ENCODE results near the gene PCDHGC4.
A peak's percentile ranks its signal among the peaks of the same experiment; 100 is the strongest.

Gene PCDHGC4

DNA sequence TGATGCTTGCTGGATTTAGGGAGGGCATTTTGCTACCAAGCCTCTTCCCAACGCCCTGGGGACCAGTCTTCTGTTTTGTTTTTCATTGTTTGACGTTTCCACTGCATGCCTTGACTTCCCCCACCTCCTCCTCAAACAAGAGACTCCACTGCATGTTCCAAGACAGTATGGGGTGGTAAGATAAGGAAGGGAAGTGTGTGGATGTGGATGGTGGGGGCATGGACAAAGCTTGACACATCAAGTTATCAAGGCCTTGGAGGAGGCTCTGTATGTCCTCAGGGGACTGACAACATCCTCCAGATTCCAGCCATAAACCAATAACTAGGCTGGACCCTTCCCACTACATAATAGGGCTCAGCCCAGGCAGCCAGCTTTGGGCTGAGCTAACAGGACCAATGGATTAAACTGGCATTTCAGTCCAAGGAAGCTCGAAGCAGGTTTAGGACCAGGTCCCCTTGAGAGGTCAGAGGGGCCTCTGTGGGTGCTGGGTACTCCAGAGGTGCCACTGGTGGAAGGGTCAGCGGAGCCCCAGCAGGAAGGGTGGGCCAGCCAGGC, 27.0 kb downstream of the PCDHGC4 start:
- no peak overlapping the region for H3K4me3 ChIP-seq (replicated peaks; ENCODE audit: low read depth, low read length)
- DNase-seq (ENCODE audit: extremely low read depth, low read depth) = no peak
- TF ChIP-seq, protein P1, sequence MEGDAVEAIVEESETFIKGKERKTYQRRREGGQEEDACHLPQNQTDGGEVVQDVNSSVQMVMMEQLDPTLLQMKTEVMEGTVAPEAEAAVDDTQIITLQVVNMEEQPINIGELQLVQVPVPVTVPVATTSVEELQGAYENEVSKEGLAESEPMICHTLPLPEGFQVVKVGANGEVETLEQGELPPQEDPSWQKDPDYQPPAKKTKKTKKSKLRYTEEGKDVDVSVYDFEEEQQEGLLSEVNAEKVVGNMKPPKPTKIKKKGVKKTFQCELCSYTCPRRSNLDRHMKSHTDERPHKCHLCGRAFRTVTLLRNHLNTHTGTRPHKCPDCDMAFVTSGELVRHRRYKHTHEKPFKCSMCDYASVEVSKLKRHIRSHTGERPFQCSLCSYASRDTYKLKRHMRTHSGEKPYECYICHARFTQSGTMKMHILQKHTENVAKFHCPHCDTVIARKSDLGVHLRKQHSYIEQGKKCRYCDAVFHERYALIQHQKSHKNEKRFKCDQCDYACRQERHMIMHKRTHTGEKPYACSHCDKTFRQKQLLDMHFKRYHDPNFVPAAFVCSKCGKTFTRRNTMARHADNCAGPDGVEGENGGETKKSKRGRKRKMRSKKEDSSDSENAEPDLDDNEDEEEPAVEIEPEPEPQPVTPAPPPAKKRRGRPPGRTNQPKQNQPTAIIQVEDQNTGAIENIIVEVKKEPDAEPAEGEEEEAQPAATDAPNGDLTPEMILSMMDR (IDR thresholded peaks at IDR 0.05; ENCODE audit: low read depth, low read length, missing control alignments) = no peak

- DNase-seq (ENCODE audit: extremely low read depth, low read depth) = peak; percentile 52
- TF ChIP-seq, protein P1 (IDR thresholded peaks at IDR 0.05; ENCODE audit: low read depth, low read length, missing control alignments) = peak; percentile 82
- peak overlapping the region; percentile 42 for H3K4me3 ChIP-seq (replicated peaks; ENCODE audit: low read depth, low read length)
Observed at GRCh38 chr5:141512390-141512910, 27.6 kb downstream of the PCDHGC4 start.

DNA sequence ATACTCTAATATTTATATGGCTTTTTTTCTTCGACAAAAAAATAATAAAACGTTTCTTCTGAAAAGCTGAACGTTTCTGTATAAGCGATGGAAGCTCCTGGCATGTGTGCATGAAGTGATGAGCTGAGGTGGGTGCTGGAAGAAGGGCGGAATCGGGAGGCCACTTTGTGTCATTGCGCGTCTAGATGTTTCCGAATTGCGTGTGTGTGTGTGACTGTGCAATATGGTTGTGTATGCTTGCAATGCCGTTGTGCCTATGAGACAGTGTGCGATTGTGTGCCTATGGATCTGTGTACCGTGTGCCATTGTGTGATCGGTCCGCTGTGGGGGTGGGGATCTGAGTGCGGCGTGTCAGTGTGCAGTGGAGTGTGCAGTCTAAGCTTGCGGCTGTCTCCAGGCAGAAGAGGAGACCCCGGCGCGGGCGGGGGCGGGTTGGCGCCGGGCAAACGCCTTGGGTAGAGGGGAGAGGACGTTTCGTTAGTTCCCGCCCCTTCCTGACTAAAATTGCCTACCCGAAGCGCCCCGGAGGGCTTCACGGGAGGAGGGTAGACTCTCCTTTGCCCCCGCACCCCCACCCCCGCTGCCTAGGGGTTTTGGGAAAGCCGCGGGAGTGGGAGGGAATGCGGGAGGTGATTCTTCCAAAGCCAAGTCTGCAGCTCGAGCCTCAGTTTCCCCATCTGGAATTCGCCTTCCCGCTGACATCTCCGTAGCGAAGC, 28.2 kb downstream of the PCDHGC4 start:
- TF ChIP-seq, protein P1 (IDR thresholded peaks at IDR 0.05; ENCODE audit: low read depth, low read length, missing control alignments) = no peak
- DNase-seq (ENCODE audit: extremely low read depth, low read depth) = no peak
- H3K4me3 ChIP-seq (replicated peaks; ENCODE audit: low read depth, low read length) = peak overlapping the region; percentile 42

DNA sequence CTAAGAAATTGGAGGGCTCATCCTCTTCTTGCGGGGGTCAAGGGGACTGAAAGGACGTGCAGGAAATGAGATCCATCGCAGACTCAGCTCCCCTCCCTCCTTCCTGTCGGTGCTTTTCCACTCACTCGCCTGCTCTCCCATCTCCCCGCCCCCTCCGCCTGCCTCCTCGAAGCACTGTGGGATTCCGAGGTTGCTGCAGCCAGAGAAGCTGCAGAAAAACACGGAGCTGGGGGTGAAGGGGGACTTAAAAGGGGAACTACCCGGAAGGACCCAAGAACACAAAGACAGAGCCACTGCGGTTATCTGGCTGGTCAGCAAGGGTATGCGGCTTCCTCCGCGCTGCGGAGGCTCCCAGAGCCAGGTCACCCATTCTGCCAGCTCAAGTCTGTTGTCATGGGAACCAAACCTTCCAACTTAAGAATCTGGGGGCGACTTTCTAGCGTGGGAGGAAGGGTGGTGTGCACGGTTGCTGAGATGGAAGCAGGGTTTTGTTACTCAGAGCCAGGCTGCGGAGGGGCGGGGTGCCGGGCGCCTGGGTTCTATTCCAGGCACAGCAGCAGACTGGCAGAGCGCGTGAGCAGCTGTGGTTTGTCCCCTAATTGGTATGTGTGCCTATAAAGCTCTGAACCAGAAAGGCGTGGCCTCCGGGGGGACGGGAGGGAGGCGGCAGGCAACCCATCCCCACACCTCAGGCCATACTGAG, 28.9 kb downstream of the PCDHGC4 start:
- TF ChIP-seq, protein P1 (IDR thresholded peaks at IDR 0.05; ENCODE audit: low read depth, low read length, missing control alignments) = no peak
- DNase-seq (ENCODE audit: extremely low read depth, low read depth) = peak; percentile 74
- H3K4me3 ChIP-seq (replicated peaks; ENCODE audit: low read depth, low read length) = peak overlapping the region; percentile 42

DNA sequence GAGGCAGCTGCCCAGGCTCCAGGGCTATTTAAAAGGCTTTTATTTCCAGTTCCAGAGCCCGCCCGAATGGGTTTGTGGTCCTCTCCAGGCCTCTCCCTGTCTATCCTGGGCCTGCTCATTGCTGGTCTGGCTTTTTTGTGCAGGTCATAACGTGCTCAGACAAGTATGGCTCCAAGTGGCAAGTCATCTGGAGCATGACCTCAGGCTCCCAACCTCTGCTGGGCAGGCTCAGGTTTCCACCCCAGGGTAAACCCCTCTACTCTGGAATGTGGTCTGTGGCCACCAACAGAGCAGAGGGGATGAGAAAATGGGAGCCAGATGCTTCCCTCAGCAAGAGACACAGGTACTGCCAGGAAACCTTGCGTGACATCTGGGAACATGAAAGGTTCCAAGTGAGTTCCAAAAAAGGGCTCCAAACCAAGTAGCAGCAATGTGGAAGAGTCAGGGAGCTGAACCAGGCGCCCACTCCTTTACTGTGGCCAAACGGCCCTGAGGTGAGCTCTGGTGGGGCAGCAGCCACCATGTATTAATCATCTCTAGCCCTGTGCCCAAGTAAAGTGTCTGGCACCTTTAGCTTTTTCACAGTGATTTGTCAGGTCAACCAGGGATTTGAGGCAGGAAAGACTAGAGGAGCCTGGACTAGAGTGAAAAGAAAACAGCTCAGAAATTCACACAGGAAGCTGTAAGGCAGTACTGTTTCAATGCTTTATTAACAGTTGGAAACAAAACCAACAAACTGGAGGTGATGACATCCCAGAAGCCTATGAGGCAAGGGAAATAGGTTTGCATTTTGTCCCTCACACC, 29.7 kb downstream of the PCDHGC4 start:
- TF ChIP-seq, protein P1 (IDR thresholded peaks at IDR 0.05; ENCODE audit: low read depth, low read length, missing control alignments) = no peak
- peak overlapping the region; percentile 42; the same call in 1 of the 2 replicates for H3K4me3 ChIP-seq (replicated peaks; ENCODE audit: low read depth, low read length)
- peak; percentile 94 for DNase-seq (ENCODE audit: extremely low read depth, low read depth)

- no peak for DNase-seq (ENCODE audit: extremely low read depth, low read depth)
- no peak overlapping the region for H3K4me3 ChIP-seq (replicated peaks; ENCODE audit: low read depth, low read length)
- TF ChIP-seq, protein P1 (IDR thresholded peaks at IDR 0.05; ENCODE audit: low read depth, low read length, missing control alignments) = no peak
Observed at GRCh38 chr5:141515141-141515540, 30.3 kb downstream of the PCDHGC4 start.

Data from HFF-Myc (cell line).